K562 (cell line): ENCODE data around the gene DIP2A. TPM values are rescaled to one million over a fixed set of nuclear protein-coding genes. Genes with fewer than 3 reads are reported as not detected.
A peak's percentile ranks its signal among the peaks of the same experiment; 100 is the strongest.

Source experiments
- ATAC-seq: fragments of 200-7000 bp; cut with Tn5 transposase; 3 replicates; pipeline ENCODE4 v1.9.1; 2020; ENCODE audit warnings: moderate library complexity
- BruUV-seq: library from RNA; stranded (reverse); fragments of 400-500 nt; replicated peaks from 2 replicates; lab custom pipeline; 2021; lab: Mats Ljungman, UMichigan
- CTCF ChIA-PET: fragments of 300-600 bp; formaldehyde crosslinking; extraction: SDS; loops from one replicate; lab custom pipeline; 2021; ENCODE audit warnings: low intra/inter-chr PET ratio; lab: Yijun Ruan, JAX
- POLR2A ChIA-PET: fragments of 300-600, 350-650 bp; sonication (Branson Sonifier 250); formaldehyde crosslinking; extraction: SDS; loops from one replicate; lab custom pipeline; 2021; ENCODE audit warnings: antibody characterized with exemption, inconsistent platforms; lab: Yijun Ruan, JAX
- DNase-seq, 4 experiments: peaks; one replicate each; pipeline versions ENCODE4 v3.0.0 to v3.0.0-alpha.2; 2011 to 2018; ENCODE audit warnings: low spot score in 3 of 4, mixed read lengths in 3 of 4; ENCODE audit errors: extremely low read depth in 1 of 4
- FAIRE-seq: peaks from 2 replicates; lab custom pipeline; 2011; peaks lifted over from hg19 to GRCh38; lab: Jason Lieb, UNC
- H2AFZ ChIP-seq: 2 replicates; pipeline ENCODE4 v1.6.0; 2011; ENCODE audit warnings: low read depth, low read length, control low read depth, inconsistent platforms
- H3K27ac ChIP-seq: fragments of 200-600 bp; 3 replicates; pipeline ENCODE4 v1.8.0; 2011; ENCODE audit warnings: low read depth, mild to moderate bottlenecking, control low read depth, inconsistent platforms, low read length, moderate library complexity, mixed read lengths; ENCODE audit errors: extremely low read depth
- H3K27me3 ChIP-seq, 2 experiments: fragments of 300-600 bp in 1 of 2; 2 replicates in 1 of 2; 3 replicates in 1 of 2; pipeline versions ENCODE4 v1.6.0 to v1.8.0; 2011; ENCODE audit warnings: inconsistent platforms in 2 of 2, low read length in 2 of 2, mild to moderate bottlenecking in 1 of 2, mixed read lengths in 1 of 2, moderate library complexity in 1 of 2; ENCODE audit not compliant: control insufficient read depth in 2 of 2, insufficient read depth in 2 of 2
- H3K36me3 ChIP-seq: fragments of 300-600 bp; 3 replicates; pipeline ENCODE4 v1.8.0; 2011; ENCODE audit warnings: mild to moderate bottlenecking, low read length, inconsistent platforms; ENCODE audit not compliant: control insufficient read depth, insufficient read depth
- H3K4me1 ChIP-seq, 2 experiments: fragments of 200-600 bp in 1 of 2; replicated peaks in 1 of 2; 2 replicates in 1 of 2; 3 replicates in 1 of 2; pipeline versions ENCODE4 v1.5.1 to v1.8.0; 2011; ENCODE audit warnings: inconsistent platforms in 2 of 2, low read length in 2 of 2, mild to moderate bottlenecking in 1 of 2, mixed read lengths in 1 of 2, moderate library complexity in 1 of 2; ENCODE audit not compliant: control insufficient read depth in 2 of 2, insufficient read depth in 2 of 2
- H3K4me2 ChIP-seq: 2 replicates; pipeline ENCODE4 v1.6.1; 2011; ENCODE audit warnings: low read length, control low read depth, inconsistent platforms, mixed read lengths; ENCODE audit not compliant: insufficient read depth
- H3K4me3 ChIP-seq: fragments of 200-600 bp; sonication (generic), shearing (Covaris generic); 2 replicates; pipeline ENCODE4 v1.5.1; 2016; ENCODE audit warnings: control low read depth, inconsistent platforms
- H3K79me2 ChIP-seq: fragments of 200-600 bp; 3 replicates; pipeline ENCODE4 v1.8.0; 2011; ENCODE audit warnings: low read length, inconsistent platforms; ENCODE audit not compliant: control insufficient read depth, insufficient read depth
- H3K9ac ChIP-seq, 2 experiments: 2 replicates each; pipeline versions ENCODE4 v1.6.0 to v1.6.1; 2011; ENCODE audit warnings: low read depth in 2 of 2, low read length in 2 of 2, control low read depth in 1 of 2, inconsistent platforms in 1 of 2, mild to moderate bottlenecking in 1 of 2, mixed read lengths in 1 of 2; ENCODE audit not compliant: insufficient read depth in 1 of 2
- H3K9me1 ChIP-seq: one replicate; pipeline ENCODE4 v1.6.0; 2011; ENCODE audit warnings: inconsistent platforms, mild to moderate bottlenecking, low read length, moderate library complexity; ENCODE audit not compliant: control insufficient read depth, insufficient read depth
- H3K9me3 ChIP-seq: replicated peaks from 2 replicates; pipeline ENCODE4 v1.5.1; 2011; ENCODE audit warnings: low read depth, low read length, inconsistent platforms; ENCODE audit not compliant: control insufficient read depth, insufficient read depth
- H4K20me1 ChIP-seq: replicated peaks from 2 replicates; pipeline ENCODE4 v1.6.1; 2011; ENCODE audit warnings: low read length, inconsistent platforms, mixed read lengths; ENCODE audit not compliant: control insufficient read depth, insufficient read depth
- CAMTA2 ChIP-seq: fragments of 250-450 bp; sonication (Bioruptor Pico); conservative IDR thresholded peaks from 2 replicates; pipeline ENCODE4 v1.5.1; 2022
- KHSRP ChIP-seq: fragments of 450-650 bp; IDR thresholded peaks from 2 replicates; pipeline ENCODE4 v1.6.1; 2017
- KLF1 ChIP-seq: fragments of 450-650 bp; IDR thresholded peaks from 2 replicates; pipeline ENCODE4 v1.6.1; 2016; ENCODE audit warnings: missing genetic modification characterization, missing compliant biosample characterization
- LARP7 ChIP-seq: fragments of 450-650 bp; IDR thresholded peaks from 2 replicates; pipeline ENCODE4 v1.6.1; 2016
- MAFG ChIP-seq: fragments of 450-650 bp; conservative IDR thresholded peaks from 2 replicates; pipeline ENCODE4 v1.6.1; 2016; ENCODE audit warnings: missing genetic modification characterization, missing compliant biosample characterization
- POLR2AphosphoS5 ChIP-seq: IDR thresholded peaks from 2 replicates; pipeline ENCODE4 v1.6.1; 2011; ENCODE audit warnings: mild to moderate bottlenecking, low read depth, low read length, moderate library complexity; ENCODE audit not compliant: control insufficient read depth, insufficient read depth
- POLR2G ChIP-seq: fragments of 200-400 bp; formaldehyde crosslinking; IDR thresholded peaks from 2 replicates; pipeline ENCODE4 v1.6.1; 2017; ENCODE audit warnings: low read depth, mild to moderate bottlenecking, antibody characterized with exemption, low read length, moderate library complexity
- POLR3A ChIP-seq: IDR thresholded peaks from 2 replicates; pipeline ENCODE4 v1.6.1; 2011; ENCODE audit warnings: borderline replicate concordance, mild to moderate bottlenecking, moderate library complexity; ENCODE audit not compliant: insufficient read length, insufficient read depth; ENCODE audit errors: extremely low read depth
- SAFB2 ChIP-seq: fragments of 200-400 bp; formaldehyde crosslinking; IDR thresholded peaks from 2 replicates; pipeline ENCODE4 v1.6.1; 2018; ENCODE audit warnings: borderline replicate concordance, low read length, low read depth, moderate library complexity; ENCODE audit not compliant: severe bottlenecking
- ZBTB43 ChIP-seq: sonication (generic); formaldehyde crosslinking; IDR thresholded peaks from 2 replicates; pipeline ENCODE4 v1.8.0; 2023; ENCODE audit warnings: mild to moderate bottlenecking, missing genetic modification reagents
- ZNF707 ChIP-seq: fragments of 250-450 bp; sonication (Bioruptor Pico); conservative IDR thresholded peaks from 2 replicates; pipeline ENCODE4 v1.8.0; 2022; ENCODE audit warnings: inconsistent platforms, mild to moderate bottlenecking, moderate library complexity
- WGBS: fragments of 100-300 bp; shearing (Covaris generic); methylation state at CpG from one replicate; pipeline ENCODE4 v1.1.6; 2016; ENCODE audit warnings: low coverage, mixed read lengths; ENCODE audit not compliant: insufficient coverage; ENCODE audit errors: missing lambda C conversion rate; 5-methylcytosine and 5-hydroxymethylcytosine counted together
- in situ Hi-C: fragments of 300-500 bp; cut with MboI; formaldehyde crosslinking; loops from 4 replicates; pipeline ENCODE4 v1.15.0; 2018; ENCODE audit warnings: inconsistent platforms, mixed read lengths
- intact Hi-C: fragments of 100-400 bp; cut with micrococcal nuclease; formaldehyde crosslinking; loops from 2 replicates; pipeline ENCODE4 v1.14.2; 2022
- polyA plus RNA-seq, 8 experiments: library from polyadenylated mRNA; depleted of rRNA in 4 of 8; stranded (reverse) in 5 of 8; unstranded in 3 of 8; fragments of >200 nt; fragmentation: Nextera tagmentation in 2 of 8; fragmentation: Illumina TruSeq in 1 of 8; extraction: Ambion mirVana in 2 of 8; extraction: Trizol in 1 of 8; gene quantifications; 2 replicates each; pipeline versions ENCODE4 v1.2.1 to v1.2.3, GENCODE V29; 2011 to 2014; ENCODE audit warnings: inconsistent platforms in 1 of 8, missing spikeins in 1 of 8
- total RNA-seq, 7 experiments: library from RNA; depleted of rRNA in 6 of 7; stranded (reverse); fragments of >200 nt in 6 of 7; fragmentation: Illumina TruSeq in 2 of 7; extraction: Trizol in 2 of 7; gene quantifications; 2 replicates each; pipeline versions ENCODE4 v1.2.1 to v1.2.3, GENCODE V29; 2011 to 2021; ENCODE audit warnings: low replicate concordance in 1 of 7
- TF ChIP-seq, protein P1 (sequence below), 2 experiments: IDR thresholded peaks; 2 replicates each; pipeline ENCODE4 v1.6.1; 2012; ENCODE audit warnings: improper control_type of control experiment in 2 of 2, low read depth in 2 of 2, low read length in 2 of 2, borderline replicate concordance in 1 of 2

DIP2A gene
- total and polyA plus RNA-seq, 9 of the 15 experiments (the other 6 are each of a cell fraction or from before 2014, with no cell fraction given), result 4.3 to 34.5 (median 20.3) TPM

DNA sequence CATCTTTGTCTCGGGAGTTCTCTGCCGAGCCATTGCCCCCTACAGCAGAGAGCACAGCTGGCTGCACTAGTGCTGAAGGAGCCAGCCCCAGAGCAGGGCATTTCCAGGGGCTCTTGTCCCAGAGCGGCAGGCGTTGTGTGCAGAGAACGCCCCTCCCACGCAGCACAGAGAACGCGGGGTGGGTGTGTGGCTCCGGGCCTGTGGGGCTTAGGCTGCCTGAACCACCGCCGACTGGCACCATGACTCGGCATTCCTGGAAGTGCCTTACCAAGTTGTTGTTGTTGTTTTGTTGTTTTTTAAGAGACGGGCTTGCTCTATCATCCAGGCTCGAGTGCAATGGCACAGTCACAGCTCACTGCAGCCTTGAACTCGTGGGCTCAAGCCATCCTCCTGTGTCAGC is 15.8 kb upstream of the DIP2A start (continued):
- TF ChIP-seq SAFB2, result no peak
- peak; percentile 81 for TF ChIP-seq MAFG (tag)
- TF ChIP-seq, protein P1, sequence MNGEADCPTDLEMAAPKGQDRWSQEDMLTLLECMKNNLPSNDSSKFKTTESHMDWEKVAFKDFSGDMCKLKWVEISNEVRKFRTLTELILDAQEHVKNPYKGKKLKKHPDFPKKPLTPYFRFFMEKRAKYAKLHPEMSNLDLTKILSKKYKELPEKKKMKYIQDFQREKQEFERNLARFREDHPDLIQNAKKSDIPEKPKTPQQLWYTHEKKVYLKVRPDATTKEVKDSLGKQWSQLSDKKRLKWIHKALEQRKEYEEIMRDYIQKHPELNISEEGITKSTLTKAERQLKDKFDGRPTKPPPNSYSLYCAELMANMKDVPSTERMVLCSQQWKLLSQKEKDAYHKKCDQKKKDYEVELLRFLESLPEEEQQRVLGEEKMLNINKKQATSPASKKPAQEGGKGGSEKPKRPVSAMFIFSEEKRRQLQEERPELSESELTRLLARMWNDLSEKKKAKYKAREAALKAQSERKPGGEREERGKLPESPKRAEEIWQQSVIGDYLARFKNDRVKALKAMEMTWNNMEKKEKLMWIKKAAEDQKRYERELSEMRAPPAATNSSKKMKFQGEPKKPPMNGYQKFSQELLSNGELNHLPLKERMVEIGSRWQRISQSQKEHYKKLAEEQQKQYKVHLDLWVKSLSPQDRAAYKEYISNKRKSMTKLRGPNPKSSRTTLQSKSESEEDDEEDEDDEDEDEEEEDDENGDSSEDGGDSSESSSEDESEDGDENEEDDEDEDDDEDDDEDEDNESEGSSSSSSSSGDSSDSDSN (IDR thresholded peaks at IDR 0.05; ENCODE audit: borderline replicate concordance in 1 of 2, low read depth in 2 of 2, low read length in 2 of 2), result no peak

- TF ChIP-seq KHSRP, result no peak
- no peak for TF ChIP-seq ZNF707 (CRISPR knock-in tag)
- no peak for TF ChIP-seq POLR3A
- no peak for TF ChIP-seq CAMTA2 (CRISPR knock-in tag)
- TF ChIP-seq ZBTB43 (CRISPR knock-in tag), result no peak
- TF ChIP-seq KLF1 (tag), result no peak
- TF ChIP-seq POLR2AphosphoS5, result no peak
- 0 out of 2 replicates have a peak, but pooled peaks have one; percentile 21 for TF ChIP-seq POLR2G
- no peak for TF ChIP-seq LARP7
- Histone ChIP-seq H3K9ac (peak overlapping the region in 1 of 2 experiments; percentile 32; a peak in 1 of 4 replicates), H4K20me1 (no peaks in the 10 kb centered on the region), H3K79me2 (0 out of 3 replicates have a peak, but pooled peaks cover 5% of the 10 kb centered on the region), H3K36me3 (peaks cover 82% of the 10 kb centered on the region), H2AFZ (no peak overlapping the region), H3K9me1 (no peaks in the 10 kb centered on the region), H3K4me2 (no peak overlapping the region), H3K4me1 (peaks cover 0 to 8% of the 10 kb centered on the region in 2 experiments; a peak in 3 of 5 replicates), H3K27me3 (no peaks in the 10 kb centered on the region), H3K27ac (no peak overlapping the region), H3K9me3 (no peaks in the 10 kb centered on the region), H3K4me3 (no peak overlapping the region)
- ChIA-PET POLR2A (interaction anchor here (1.2 kb wide), 1 partner anchor 12 kb away, joined by 4 read pairs; no protein-coding TSS in a partner anchor), CTCF (no interaction called here)
- intact Hi-C loops (no loop called here), in situ Hi-C loops (no loop called here)
- no peak for FAIRE-seq
- WGBS, result 82% methylated on average over 8 of the region's 8 CpGs
- BruUV-seq, result no TSS peak
- no peak for ATAC-seq
- no peak for DNase-seq
These were observed 14.8 kb upstream of the DIP2A start for GRCh38 chr21:46443910-46444309.
